CD4-positive, alpha-beta T cell treated with Interleukin-1 beta for 1 hour (primary cell): ENCODE results near the gene ZAP70.

ENCODE experiments used
- DNase-seq, 2 donors: peaks; one replicate each; pipeline ENCODE4 v3.0.0-alpha.2; 2020 to 2022

Gene ZAP70

DNA sequence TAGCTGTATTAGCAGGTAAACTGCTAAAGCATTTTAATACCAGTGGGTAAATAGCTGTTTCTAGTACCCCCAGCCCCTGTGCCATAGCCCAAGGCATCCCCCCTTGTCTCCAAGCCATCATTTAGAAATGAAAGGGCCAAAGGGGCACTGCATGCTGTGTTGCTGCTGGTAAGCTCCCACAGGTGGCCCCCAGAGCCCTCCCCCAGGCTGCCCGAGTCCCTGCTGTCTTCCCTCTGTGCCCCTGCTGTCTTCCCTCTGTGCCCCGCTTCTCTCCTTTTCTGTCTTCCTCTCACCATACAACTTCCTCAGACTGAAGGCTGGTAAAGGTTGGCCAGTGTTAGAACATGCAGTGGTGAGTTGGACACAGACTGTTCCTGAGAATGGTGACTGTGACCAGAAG lies 42.1 kb downstream of the ZAP70 start:
- no peak for DNase-seq

DNA sequence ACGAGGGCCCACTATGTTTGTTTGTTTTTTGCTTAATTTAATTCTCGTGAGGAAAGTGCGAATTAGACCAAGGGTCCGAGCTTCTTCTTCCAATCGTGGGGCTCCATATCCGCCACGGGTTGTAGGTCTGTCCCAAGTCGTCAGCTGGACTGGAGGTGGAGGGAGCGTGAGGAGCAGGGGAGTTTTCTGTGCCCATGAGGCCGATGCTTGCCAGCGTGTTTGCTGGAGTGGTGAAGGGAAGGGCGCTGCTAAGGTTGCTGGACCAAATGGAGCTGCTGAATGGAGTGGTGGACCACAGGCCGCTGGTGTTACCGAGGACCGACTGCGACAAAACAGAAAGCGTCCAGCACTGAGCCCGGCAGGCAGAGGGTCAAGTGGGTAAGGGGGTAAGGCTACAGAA lies 43.7 kb downstream of the ZAP70 start:
- no peak for DNase-seq

DNA sequence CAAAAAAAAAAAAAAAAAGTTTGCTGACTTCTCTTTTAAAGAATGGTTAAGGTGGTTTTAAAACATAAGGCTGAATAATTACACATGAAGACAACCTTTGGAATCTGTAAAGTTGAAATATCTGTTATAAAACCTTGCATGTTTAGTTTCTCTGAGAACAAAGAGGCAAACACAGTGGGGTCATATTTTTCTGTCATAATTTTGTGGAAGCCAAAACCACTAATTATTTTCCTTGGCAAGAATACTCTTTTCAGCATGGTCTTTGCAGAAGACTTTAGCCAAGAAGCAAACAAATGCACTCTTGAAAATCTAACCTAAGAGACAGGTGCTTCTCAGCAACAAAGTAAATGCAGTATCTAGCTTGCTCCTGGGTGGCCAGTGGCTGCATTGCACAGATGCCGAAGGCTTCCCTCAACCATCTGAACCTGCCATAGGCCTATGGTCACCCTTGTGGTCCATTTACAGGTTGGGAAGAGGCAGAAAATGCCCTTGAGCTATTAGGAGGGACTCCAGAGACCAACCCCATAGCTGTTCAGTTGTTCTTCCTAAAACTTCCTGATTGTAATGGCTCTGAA lies 44.8 kb downstream of the ZAP70 start:
- DNase-seq = no peak

DNA sequence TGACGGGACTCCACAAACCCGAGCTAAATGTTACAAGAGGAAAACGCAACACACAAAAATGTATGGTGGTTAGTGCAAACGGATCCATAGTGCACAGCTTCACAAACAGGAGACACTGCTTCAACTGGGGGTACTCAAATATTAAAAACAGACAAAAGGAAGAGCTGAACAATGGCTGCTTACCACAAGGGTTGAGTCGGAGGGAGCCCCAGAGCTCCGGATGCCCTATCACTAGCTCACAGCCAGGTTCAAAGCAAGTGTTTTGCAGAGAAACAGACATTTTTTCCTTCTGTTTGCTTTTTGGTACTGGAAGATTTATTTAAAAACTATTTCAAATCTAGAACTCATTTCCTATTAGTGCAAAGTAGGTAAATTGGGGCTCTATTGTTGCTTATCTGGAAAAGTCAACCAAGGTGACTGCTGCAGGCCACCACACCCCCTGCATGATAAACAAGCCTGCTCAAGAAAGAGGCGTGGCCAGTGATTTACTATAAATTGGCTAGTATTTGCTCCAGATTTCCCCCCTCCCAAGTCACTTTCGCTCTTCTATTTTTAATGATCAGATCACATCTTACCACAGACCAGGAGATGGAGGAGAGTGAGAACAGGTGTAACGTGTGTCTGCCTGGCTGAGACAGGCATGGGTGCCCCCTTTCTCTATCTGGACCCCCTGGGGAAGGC lies 46.5 kb downstream of the ZAP70 start:
- DNase-seq = no peak

DNA sequence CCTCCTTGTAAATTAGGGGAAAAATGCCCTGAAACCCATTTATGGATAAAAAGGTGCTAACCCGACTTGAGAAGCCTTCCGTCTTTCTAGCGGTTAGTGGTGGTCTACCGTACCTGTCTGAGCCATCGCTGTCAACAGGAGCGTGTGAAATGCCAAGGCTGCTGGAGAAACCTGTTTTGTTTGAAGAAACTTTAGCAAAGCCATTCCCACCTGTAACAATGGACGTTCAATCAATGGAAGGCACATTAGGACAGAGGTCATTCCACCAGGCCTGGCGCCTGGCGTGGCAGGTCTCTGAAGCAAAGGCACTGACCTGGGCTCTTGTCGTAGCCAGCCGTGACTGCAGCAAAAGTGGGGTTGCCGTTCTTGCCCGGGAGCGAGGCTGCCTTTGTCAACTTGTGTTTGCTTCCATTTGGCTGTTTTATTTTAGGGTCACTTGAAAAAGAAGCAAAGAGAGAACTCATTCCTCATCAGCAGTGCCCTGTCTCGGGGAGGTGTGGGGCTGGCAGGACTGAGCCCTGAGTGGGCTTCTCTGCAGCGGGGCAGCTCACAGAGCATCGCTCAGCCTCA lies 47.2 kb downstream of the ZAP70 start:
- no peak for DNase-seq

DNA sequence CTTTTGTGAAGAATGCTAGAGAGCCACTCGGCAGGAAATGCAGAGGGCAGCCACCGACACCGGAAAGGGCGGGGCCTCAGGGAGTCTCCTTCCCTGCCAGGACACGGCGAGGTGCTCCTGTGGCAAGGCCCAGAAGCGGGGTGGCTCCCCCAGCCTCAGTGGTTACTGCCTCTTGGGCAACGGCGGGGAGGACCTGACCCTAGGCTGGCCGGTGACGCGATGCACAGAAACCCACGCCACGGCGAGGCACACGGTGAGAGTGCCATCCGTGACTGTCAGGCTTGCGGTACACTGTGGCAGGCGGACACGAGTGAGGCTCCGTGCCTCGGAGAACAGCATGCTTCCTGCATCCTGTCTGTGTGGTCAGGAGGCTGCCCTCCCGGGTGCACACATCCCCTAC lies 47.8 kb downstream of the ZAP70 start:
- peak; percentile 34 to 53 for DNase-seq

DNA sequence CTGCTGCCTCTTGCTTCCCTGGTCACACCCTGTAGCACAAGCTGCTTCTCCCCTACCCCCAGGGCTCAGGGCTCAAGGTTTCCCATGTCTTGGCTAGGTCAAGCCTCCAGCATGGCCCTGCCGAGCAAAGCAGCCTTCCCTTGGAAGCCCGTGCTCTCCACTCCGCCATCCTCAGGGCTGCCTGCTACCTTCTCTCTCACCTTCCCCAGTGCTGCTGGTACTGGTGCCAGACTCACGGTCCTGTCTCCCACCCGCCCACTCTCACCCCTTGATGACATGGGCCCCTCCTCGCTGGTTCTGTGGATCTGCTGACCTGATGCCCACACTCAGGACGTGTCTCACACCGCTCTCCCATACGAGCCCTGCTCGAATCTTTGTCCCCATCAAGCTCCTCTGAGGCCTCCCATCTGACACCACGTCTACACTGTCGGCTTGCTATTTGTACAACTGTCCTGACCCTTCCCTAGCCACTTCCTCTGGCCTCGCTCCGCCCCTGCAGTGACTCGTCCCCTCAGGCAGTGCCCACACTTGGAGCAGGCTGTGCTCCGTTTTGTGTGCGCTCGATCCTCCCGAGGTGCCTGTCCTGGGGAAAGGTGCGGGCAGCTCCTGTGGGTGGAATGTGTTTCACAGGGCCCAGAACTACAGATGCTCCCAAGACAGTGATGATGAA lies 49.9 kb downstream of the ZAP70 start:
- DNase-seq = no peak

DNA sequence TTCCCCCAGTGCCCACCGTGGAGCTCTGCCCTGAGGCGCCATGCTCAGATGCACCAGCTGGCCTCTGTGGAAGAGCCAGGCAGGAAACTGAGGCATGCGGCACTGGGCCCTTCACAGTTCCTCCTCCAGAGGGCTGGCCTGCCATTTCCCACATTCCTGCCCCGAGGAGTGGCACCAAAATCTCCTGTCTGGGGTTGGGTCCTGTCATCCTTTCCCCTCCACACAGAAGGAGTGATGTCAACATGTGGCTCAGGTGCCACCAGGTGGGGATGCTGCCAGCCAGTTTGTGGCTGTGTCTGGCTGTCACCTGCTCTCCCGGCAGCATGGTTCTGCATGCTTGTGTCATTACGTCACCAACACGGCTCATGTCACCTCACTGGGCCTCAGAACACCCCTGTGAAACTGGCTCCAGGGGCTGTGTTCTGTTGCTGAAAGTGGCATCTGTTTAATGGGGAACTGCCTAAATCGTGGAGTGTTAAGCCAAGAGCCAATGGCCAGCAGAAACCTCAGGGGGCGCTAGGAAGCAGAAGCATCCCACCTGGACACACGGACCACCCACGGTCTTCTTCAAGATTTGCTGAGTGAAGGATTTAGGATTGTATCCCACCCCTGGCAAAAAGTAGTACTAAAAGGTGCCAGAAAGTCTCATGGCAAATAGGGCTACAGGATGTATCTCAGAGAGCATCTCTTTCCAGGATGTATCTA lies 51.3 kb downstream of the ZAP70 start:
- no peak for DNase-seq

DNA sequence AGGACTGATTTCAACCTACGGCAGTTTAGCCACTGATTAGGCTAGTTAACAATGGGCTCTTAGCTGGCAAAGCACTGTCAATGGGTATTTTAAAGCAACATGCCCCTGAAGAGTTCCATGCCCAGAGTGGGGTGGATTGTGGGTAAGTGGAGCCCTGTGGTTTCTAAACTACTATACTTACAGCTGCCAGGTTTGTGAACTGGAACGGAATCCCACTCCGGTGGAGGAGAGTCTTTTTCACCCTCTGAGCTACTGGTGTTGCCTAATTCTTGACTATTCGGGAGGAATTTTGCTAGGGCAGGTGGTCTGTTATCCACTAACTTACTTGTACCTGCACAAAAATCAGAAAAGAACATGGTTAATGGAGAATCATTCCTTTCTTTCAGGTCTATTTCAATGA lies 52.6 kb downstream of the ZAP70 start:
- no peak for DNase-seq

DNA sequence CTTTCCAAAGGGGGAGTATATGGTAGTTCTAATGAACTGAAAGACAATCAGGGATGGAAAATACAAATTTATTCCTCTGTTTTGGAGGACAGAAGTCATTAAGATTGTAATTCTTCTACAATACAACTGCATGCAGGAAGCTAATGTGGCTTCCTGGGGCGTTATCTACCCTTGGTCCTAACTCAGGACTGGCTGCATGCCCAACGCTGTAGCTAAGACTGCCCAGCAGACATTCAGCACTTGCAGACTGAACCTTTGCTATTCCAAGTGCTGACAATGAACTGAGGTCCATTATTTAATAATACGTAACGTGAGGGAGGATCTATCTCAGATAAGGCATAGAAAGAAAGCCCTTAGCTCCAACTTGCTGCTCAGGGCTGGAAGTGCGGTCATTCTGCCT lies 53.2 kb downstream of the ZAP70 start:
- DNase-seq = no peak

DNA sequence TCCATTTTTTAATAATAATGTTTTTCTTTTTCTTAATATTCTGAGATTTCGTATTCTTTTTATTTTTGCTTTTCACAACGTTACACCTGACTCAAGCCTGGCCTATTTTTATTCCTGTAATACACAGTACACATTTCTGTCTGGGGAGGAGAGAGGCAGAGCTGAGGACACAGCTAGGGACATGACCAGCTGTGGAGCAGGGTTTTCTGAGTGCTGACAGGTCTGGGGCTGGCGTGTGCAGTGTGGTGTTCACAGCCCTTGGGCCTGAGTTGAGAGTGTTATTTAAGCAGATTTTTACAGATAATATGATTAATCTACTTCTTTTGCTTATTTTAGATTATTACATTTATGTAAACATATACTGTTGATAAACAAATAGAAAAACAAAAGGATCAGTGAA lies 55.9 kb downstream of the ZAP70 start:
- no peak for DNase-seq

DNA sequence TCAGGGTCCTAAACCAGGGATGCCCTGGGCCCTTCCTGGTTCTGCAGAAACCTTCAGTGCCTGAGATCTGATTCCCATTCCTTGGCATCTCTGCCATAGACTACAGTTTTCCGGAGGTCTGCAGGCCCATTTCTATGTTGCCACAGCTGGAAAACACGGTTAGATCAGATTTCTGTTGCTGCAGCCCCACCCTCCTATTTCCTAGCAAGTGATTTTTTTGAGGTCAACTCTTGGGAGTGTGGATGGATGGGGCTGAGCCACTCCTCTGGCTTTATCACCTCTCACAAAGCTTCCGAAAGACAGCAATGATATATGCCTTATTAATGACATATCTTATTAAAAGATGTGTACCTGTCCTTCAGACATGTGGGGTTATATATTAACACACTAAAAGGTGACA lies 56.3 kb downstream of the ZAP70 start:
- DNase-seq = no peak

DNA sequence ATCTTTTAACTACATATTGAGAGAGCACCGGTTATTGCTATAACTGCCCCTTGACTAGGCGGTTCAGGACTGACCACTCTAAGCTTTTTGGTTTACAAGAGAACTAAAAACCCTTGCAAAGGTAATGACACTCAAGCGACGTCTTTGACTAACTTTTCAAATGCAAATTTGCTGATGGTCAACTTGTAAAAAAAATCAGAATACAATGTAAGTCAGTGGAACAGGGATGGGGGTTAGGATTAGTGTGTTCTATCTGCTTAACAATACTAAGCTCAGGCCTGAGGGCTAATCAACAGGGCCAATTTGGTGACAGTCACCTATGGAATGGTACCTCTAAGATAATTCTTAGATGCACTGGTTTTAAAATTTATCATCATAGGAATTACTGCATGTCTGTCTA lies 57.1 kb downstream of the ZAP70 start:
- no peak for DNase-seq

DNA sequence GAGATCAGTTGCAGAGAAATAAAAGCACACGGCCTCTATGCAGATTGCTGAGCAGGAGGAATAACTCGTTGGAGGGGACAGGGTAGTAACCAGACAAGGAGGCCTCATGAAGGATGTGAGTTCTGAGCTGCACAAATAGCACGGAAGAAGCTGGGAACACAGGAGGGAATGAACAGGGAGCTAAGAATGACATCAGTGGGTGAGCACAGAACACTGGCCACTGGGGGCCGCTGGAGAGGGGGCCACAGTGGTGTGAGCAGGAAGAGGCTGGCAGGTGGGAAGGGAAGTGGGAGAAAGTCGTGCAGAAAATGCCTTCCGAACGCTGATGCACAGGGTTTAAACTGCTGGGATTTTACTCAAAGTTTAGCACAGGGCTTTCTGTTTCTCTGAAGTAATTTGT lies 61.0 kb downstream of the ZAP70 start:
- no peak for DNase-seq

DNA sequence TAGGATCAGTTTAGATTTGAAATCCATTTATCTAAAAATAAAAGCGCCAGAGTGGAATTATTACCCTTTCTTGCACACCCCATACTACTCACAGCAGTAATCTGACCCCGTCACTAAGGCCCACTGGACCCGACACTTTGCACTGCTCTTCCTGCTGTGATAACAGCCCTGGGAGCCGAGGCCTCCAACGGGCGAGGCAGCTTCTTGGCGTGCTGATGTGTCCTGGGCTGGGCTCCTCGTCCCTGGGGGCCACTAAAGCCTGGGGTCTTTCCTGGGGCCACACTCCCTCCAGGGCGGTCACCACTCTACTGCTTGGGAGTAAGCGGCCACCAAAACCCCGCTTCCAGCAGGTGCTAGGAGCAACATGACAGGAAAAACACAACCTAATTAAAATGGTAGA lies 61.7 kb downstream of the ZAP70 start:
- no peak for DNase-seq

DNA sequence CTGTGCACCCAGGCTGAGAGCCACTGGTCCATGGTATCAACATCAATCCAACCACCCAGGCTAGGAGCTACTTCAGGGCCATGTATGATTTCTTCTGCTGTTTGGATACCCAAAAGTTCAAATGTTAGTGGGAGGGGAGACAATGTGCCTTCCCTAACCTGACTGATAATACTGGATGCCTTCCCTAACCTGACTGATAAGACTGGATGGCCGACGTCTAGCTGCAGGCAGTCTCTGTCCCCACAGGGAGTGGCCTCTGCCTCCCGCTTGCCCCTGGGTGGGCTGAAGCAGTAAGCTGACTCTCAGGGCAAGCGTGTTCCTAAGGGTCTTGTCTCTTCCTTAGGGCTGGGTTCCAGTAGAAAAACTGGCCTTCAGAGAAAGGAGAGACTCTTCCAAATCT lies 65.8 kb downstream of the ZAP70 start:
- DNase-seq = no peak

DNA sequence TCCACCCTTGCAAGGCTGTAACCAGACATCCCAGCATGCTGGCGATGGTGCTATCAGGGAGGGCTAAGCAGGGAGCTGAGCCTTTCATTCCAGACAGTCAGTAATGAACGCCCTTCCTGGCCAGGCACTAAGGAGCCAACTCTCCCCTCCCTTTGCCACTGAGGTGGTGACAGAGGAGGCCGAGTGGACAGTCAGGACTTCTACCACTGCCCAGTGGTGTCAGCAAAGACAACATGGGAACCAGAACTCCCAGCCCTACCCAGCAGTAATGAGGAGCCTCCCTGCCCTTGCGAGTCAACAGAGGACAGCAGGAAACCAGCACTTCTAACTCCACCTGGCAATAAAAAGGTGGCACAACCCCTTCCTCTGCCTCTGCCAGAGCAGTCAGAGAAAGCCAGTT lies 68.6 kb downstream of the ZAP70 start:
- DNase-seq = no peak

DNA sequence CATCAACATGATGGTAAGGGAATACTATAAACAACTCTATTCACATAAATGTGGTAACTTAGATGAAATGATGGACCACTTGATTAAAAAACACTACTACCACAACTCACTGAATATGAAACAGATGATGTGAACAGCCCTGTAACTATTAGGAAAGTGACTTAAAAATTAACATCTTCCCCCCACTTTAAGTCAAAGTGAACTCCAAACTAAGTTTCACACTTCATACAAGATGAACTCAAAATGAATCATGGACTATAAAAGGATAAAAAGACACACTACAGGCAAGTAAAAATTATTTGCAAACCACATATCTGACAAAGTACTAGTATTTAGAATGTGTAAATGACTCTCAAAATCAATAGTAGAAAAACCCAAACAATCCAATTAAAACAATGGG lies 71.6 kb downstream of the ZAP70 start:
- no peak for DNase-seq

DNA sequence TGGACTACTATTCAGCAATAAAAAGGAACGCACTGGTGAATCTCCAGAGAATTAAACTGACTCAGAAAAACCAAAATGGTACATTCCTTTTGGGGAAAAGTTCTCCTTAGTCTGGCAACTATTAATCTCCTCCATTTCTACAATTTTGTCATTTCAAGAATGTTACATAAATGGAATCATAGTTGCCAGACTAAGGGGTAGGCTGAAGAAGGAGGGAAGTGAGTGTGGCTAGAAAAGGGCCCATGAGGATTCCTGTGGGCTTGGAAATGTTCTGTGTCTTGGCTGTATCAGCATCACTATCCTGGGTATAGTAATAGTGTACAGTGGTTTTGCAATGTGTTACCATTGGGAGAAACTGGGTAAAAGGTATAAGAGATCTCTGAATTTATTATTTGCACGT lies 72.4 kb downstream of the ZAP70 start:
- no peak for DNase-seq

DNA sequence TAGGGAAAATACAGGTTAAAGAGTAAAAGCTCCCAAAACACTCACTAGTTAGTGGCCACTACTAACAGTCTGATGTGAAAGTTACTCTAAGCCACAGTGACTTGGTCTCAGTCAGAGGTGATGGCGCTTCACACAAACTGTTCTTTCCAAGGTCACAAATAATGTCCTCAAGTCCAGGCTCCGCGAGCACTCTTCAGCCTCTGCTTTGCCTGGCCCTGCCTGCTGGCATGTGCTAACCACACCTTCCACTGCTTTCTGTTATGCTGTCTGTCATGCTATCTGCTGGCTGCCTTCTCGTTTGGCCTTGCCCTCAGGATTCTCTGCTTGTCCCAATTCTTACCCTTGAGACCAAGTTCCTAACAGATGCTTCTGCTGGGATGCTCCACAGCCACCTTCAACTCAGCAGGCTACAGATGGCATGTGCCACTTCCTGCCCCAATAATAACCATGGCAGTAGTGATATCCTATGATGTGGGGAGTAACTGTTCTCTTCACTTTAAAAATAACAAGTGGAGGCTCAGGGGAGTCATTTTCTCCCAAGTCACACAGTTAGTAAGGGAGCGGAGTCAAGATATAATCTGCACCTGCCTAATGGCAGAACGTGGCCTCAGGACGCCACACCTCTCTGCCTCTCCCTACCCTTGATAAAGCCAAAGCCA lies 75.7 kb downstream of the ZAP70 start:
- no peak for DNase-seq
